PC-9 (cell line): ENCODE measurements around the gene TTC17.

Experiments used
- CTCF ChIP-seq: fragments of 200-600 bp; sonication (generic); conservative IDR thresholded peaks from 2 replicates; pipeline ENCODE4 v1.6.1; 2017; ENCODE audit warnings: mixed run types, antibody characterized with exemption, mild to moderate bottlenecking, moderate library complexity
- EZH2 ChIP-seq: fragments of 200-600 bp; sonication (generic); IDR thresholded peaks from 2 replicates; pipeline ENCODE4 v1.8.0; 2017; ENCODE audit warnings: antibody characterized with exemption, low read depth

GRCh38 chr11:43401252-43401651 lies 42.5 kb downstream of the TTC17 start:
- TF ChIP-seq CTCF: no peak
- TF ChIP-seq EZH2: no peak
